HG03432 (cell line): Measurements from ENCODE around the gene TGM5.
"Not testable (repeated sequence)": the region's sequence is repeated elsewhere in the genome, so short reads cannot be mapped to it uniquely, and the experiment has no call there.

Experiments used
- ATAC-seq: cut with Tn5 transposase; IDR thresholded peaks from one replicate; pipeline ENCODE4 v1.9.1; 2021; ENCODE audit warnings: mild to moderate bottlenecking, moderate library complexity; ENCODE audit not compliant: unreplicated experiment

Gene TGM5

GRCh38 chr15:43246261-43246774, 20.4 kb downstream of the TGM5 start:
- ATAC-seq = no peak

GRCh38 chr15:43244092-43244491, 22.6 kb downstream of the TGM5 start:
- no peak for ATAC-seq

- no peak for ATAC-seq
Measured at GRCh38 chr15:43243020-43243645, 23.6 kb downstream of the TGM5 start.

GRCh38 chr15:43242616-43243015, 24.1 kb downstream of the TGM5 start:
- no peak for ATAC-seq

- ATAC-seq = no peak
Measured at GRCh38 chr15:43241100-43241499, 25.6 kb downstream of the TGM5 start.

GRCh38 chr15:43239732-43240491, 26.8 kb downstream of the TGM5 start:
- no peak for ATAC-seq

- ATAC-seq = no peak
Measured at GRCh38 chr15:43238671-43239131, 28.0 kb downstream of the TGM5 start.

- no peak for ATAC-seq
Measured at GRCh38 chr15:43237842-43238470, 28.8 kb downstream of the TGM5 start.

GRCh38 chr15:43235536-43235935, 31.2 kb downstream of the TGM5 start:
- ATAC-seq = no peak

GRCh38 chr15:43232289-43232874, 34.3 kb downstream of the TGM5 start:
- no peak for ATAC-seq

- ATAC-seq = no peak
Measured at GRCh38 chr15:43230640-43231115, 36.0 kb downstream of the TGM5 start.

- no peak for ATAC-seq
Measured at GRCh38 chr15:43229977-43230376, 36.8 kb downstream of the TGM5 start.

- no peak for ATAC-seq
Measured at GRCh38 chr15:43226436-43227305, 40.1 kb downstream of the TGM5 start.

- ATAC-seq = not testable (repeated sequence)
Measured at GRCh38 chr15:43225950-43226255, 40.8 kb downstream of the TGM5 start.

- ATAC-seq = no peak
Measured at GRCh38 chr15:43225201-43225949, 41.4 kb downstream of the TGM5 start.

GRCh38 chr15:43221422-43221821, 45.3 kb downstream of the TGM5 start:
- no peak for ATAC-seq

GRCh38 chr15:43220991-43221403, 45.7 kb downstream of the TGM5 start, which contains the start of gene EPB42:
Gene EPB42 (minus strand): TSS chr15:43221018. CDS start chr15:43220825, 193 bp downstream.
- no peak for ATAC-seq

- ATAC-seq = no peak
Measured at GRCh38 chr15:43219929-43220928, 46.5 kb downstream of the TGM5 start.
